Prostate gland (tissue), 2 donors: Measurements from ENCODE around the gene USP40.

Experiments used
- CTCF ChIP-seq, 4 experiments: fragments of 200-600 bp in 2 of 4; fragments of 450-650 bp in 2 of 4; sonication (generic) in 2 of 4; IDR thresholded peaks; 1 replicate in 3 of 4; 2 replicates in 1 of 4; pipeline ENCODE4 v1.5.1; 2016 to 2019; ENCODE audit warnings: antibody characterized with exemption in 4 of 4, mild to moderate bottlenecking in 2 of 4, moderate library complexity in 2 of 4
- POLR2A ChIP-seq: fragments of 450-650 bp; IDR thresholded peaks from one replicate; pipeline ENCODE4 v1.6.1; 2016; ENCODE audit warnings: antibody characterized with exemption, mild to moderate bottlenecking
- POLR2AphosphoS5 ChIP-seq: sonication (generic); formaldehyde crosslinking; IDR thresholded peaks from one replicate; pipeline ENCODE4 v1.6.1; 2017; ENCODE audit warnings: antibody characterized with exemption

GRCh38 chr2:233462826-233463470, 103.6 kb downstream of the USP40 start:
- no peak for TF ChIP-seq POLR2A
- no peak for TF ChIP-seq CTCF (IDR thresholded peaks at IDR 0.05)
- no peak for TF ChIP-seq POLR2AphosphoS5
